Measurements from ENCODE around the gene STRA6. TPM values are rescaled to one million over a fixed set of nuclear protein-coding genes. Genes with fewer than 3 reads are reported as not detected.

The STRA6 gene
- total RNA-seq, 4 donors from 2014 or later, result 0.19 TPM; not detected in 3

GRCh38 chr15:74193299-74193718, 9.3 kb downstream of the STRA6 start:
- ATAC-seq (ENCODE audit: low FRiP score) (no peak), DNase-seq (ENCODE audit: low spot score) (no peak)
- no peak for TF ChIP-seq CTCF (IDR thresholded peaks at IDR 0.05)

GRCh38 chr15:74192751-74193150, 9.8 kb downstream of the STRA6 start:
- ATAC-seq (ENCODE audit: low FRiP score), result no peak
- no peak for DNase-seq (ENCODE audit: low spot score)
- TF ChIP-seq CTCF (IDR thresholded peaks at IDR 0.05), result no peak

GRCh38 chr15:74191798-74192197, 10.8 kb downstream of the STRA6 start:
- ATAC-seq (ENCODE audit: low FRiP score) (no peak), DNase-seq (ENCODE audit: low spot score) (no peak)
- no peak for TF ChIP-seq CTCF (IDR thresholded peaks at IDR 0.05)

- ATAC-seq (ENCODE audit: low FRiP score), result no peak
- no peak for DNase-seq (ENCODE audit: low spot score)
- TF ChIP-seq CTCF (IDR thresholded peaks at IDR 0.05), result no peak
These were observed 14.4 kb downstream of the STRA6 start for GRCh38 chr15:74188216-74188615.

GRCh38 chr15:74185710-74186348, 16.8 kb downstream of the STRA6 start:
- ATAC-seq (ENCODE audit: low FRiP score), result no peak
- no peak for TF ChIP-seq CTCF (IDR thresholded peaks at IDR 0.05)
- no peak for DNase-seq (ENCODE audit: low spot score)

GRCh38 chr15:74184582-74185091, 17.9 kb downstream of the STRA6 start:
- DNase-seq (ENCODE audit: low spot score) (no peak), ATAC-seq (ENCODE audit: low FRiP score) (no peak)
- TF ChIP-seq CTCF (IDR thresholded peaks at IDR 0.05), result no peak

- ATAC-seq (ENCODE audit: low FRiP score) (no peak), DNase-seq (ENCODE audit: low spot score) (no peak)
- no peak for TF ChIP-seq CTCF (IDR thresholded peaks at IDR 0.05)
These were observed 20.5 kb downstream of the STRA6 start for GRCh38 chr15:74182131-74182530.
